PC-9 (cell line): ENCODE measurements around the gene LARGE1. TPM values are rescaled to one million over a fixed set of nuclear protein-coding genes. Genes with fewer than 3 reads are reported as not detected.

Experiments
- BruUV-seq: library from RNA; stranded (reverse); fragments of 400-500 nt; replicated peaks from 2 replicates; lab custom pipeline; 2021; lab: Mats Ljungman, UMichigan
- CTCF ChIA-PET: fragments of 300-600 bp; sonication (Branson Sonifier 250); formaldehyde crosslinking; loops from one replicate; lab custom pipeline; 2022; ENCODE audit warnings: antibody characterized with exemption; lab: Charles Lee
- POLR2A ChIA-PET: fragments of 300-600 bp; sonication (Branson Sonifier 250); formaldehyde crosslinking; loops from one replicate; lab custom pipeline; 2022; ENCODE audit warnings: antibody characterized with exemption; ENCODE audit not compliant: unreplicated experiment; lab: Charles Lee
- DNase-seq, 2 experiments: peaks; one replicate each; pipeline versions ENCODE4 v3.0.0 to v3.0.0-alpha.2; 2015 to 2022; ENCODE audit warnings: mixed read lengths in 1 of 2
- H2AFZ ChIP-seq: fragments of 200-600 bp; sonication (generic); 2 replicates; pipeline ENCODE4 v1.8.1; 2017; ENCODE audit warnings: antibody characterized with exemption
- H3F3A ChIP-seq: fragments of 200-600 bp; sonication (generic); 2 replicates; pipeline ENCODE4 v1.8.1; 2017; ENCODE audit warnings: antibody characterized with exemption, mild to moderate bottlenecking, low read depth; ENCODE audit not compliant: insufficient read depth
- H3K27ac ChIP-seq: fragments of 200-600 bp; sonication (generic); 2 replicates; pipeline ENCODE4 v1.6.1; 2016; ENCODE audit warnings: mixed run types
- H3K27me3 ChIP-seq: fragments of 200-600 bp; sonication (generic); 2 replicates; pipeline ENCODE4 v1.6.1; 2016; ENCODE audit warnings: low read depth, mixed run types; ENCODE audit not compliant: insufficient read depth
- H3K36me3 ChIP-seq: fragments of 200-600 bp; sonication (generic); 2 replicates; pipeline ENCODE4 v1.6.1; 2016; ENCODE audit warnings: low read depth, mixed run types
- H3K4me1 ChIP-seq: fragments of 200-600 bp; sonication (generic); replicated peaks from 2 replicates; pipeline ENCODE4 v1.6.1; 2016; ENCODE audit warnings: mixed run types; ENCODE audit not compliant: insufficient read depth
- H3K4me2 ChIP-seq: fragments of 200-600 bp; sonication (generic); 2 replicates; pipeline ENCODE4 v1.6.1; 2017; ENCODE audit warnings: mixed run types
- H3K4me3 ChIP-seq: fragments of 200-600 bp; sonication (generic); 2 replicates; pipeline ENCODE4 v1.6.1; 2016; ENCODE audit warnings: mixed run types
- H3K79me2 ChIP-seq: fragments of 200-600 bp; sonication (generic); 2 replicates; pipeline ENCODE4 v1.6.1; 2017; ENCODE audit warnings: low read depth, mixed run types
- H3K9me2 ChIP-seq: fragments of 200-600 bp; sonication (generic); 2 replicates; pipeline ENCODE4 v1.8.1; 2017; ENCODE audit warnings: mild to moderate bottlenecking; ENCODE audit not compliant: insufficient read depth
- H3K9me3 ChIP-seq: fragments of 200-600 bp; sonication (generic); 2 replicates; pipeline ENCODE4 v1.8.1; 2016; ENCODE audit warnings: low read depth; ENCODE audit not compliant: insufficient read depth
- H4K20me1 ChIP-seq: fragments of 200-600 bp; sonication (generic); 2 replicates; pipeline ENCODE4 v1.8.1; 2017; ENCODE audit not compliant: insufficient read depth
- CTCF ChIP-seq: fragments of 200-600 bp; sonication (generic); conservative IDR thresholded peaks from 2 replicates; pipeline ENCODE4 v1.6.1; 2017; ENCODE audit warnings: mixed run types, antibody characterized with exemption, mild to moderate bottlenecking, moderate library complexity
- EZH2 ChIP-seq: fragments of 200-600 bp; sonication (generic); IDR thresholded peaks from 2 replicates; pipeline ENCODE4 v1.8.0; 2017; ENCODE audit warnings: antibody characterized with exemption, low read depth
- intact Hi-C: fragments of 100-400 bp; cut with micrococcal nuclease; formaldehyde crosslinking; loops from one replicate; pipeline ENCODE4 v1.10.0; 2022; ENCODE audit not compliant: unreplicated experiment
- total RNA-seq: library from RNA; stranded (reverse); gene quantifications from 2 replicates; pipeline ENCODE4 v1.2.3, GENCODE V29; 2021

The LARGE1 gene
- total RNA-seq, 1 experiment from 2014 or later, result 12.5 TPM

- Histone ChIP-seq H3K36me3 (no peaks in the 10 kb centered on the region), H3K4me2 (peak overlapping the region; percentile 58), H3K9me2 (no peaks in the 10 kb centered on the region), H3K79me2 (no peaks in the 10 kb centered on the region), H3K4me1 (peaks cover 9% of the 10 kb centered on the region), H3K27me3 (no peaks in the 10 kb centered on the region), H4K20me1 (no peaks in the 10 kb centered on the region), H3K27ac (peak overlapping the region; percentile 45), H2AFZ (no peak overlapping the region), H3K9me3 (no peaks in the 10 kb centered on the region), H3K4me3 (no peak overlapping the region), H3F3A (0 out of 2 replicates have a peak, but pooled peaks cover 4% of the 10 kb centered on the region)
- intact Hi-C loops, result loop anchor here (10.0 kb wide), 1 partner anchor 171 kb away; no protein-coding TSS in a partner anchor
- BruUV-seq, result no TSS peak
- ChIA-PET POLR2A (interaction anchor here (0.7 kb wide), 1 partner anchor 250 kb away, joined by 4 read pairs; no protein-coding TSS in a partner anchor), CTCF (no interaction called here)
- peak in 1 of 2 experiments; percentile 8 for DNase-seq
- TF ChIP-seq EZH2, result no peak
- TF ChIP-seq CTCF, result no peak
These were observed 444.1 kb downstream of the LARGE1 start for GRCh38 chr22:33476206-33476605.

- Histone ChIP-seq H3K27ac (no peak overlapping the region), H3F3A (0 out of 2 replicates have a peak, but pooled peaks cover 4% of the 10 kb centered on the region), H3K4me2 (no peak overlapping the region), H3K9me3 (no peaks in the 10 kb centered on the region), H4K20me1 (no peaks in the 10 kb centered on the region), H3K4me1 (peaks cover 9% of the 10 kb centered on the region), H3K9me2 (no peaks in the 10 kb centered on the region), H3K27me3 (no peaks in the 10 kb centered on the region), H3K79me2 (no peaks in the 10 kb centered on the region), H3K36me3 (no peaks in the 10 kb centered on the region), H2AFZ (no peak overlapping the region), H3K4me3 (no peak overlapping the region)
- CTCF ChIA-PET, result no interaction called here
- TF ChIP-seq CTCF (no peak), EZH2 (no peak)
- no peak for DNase-seq
- no TSS peak for BruUV-seq
- POLR2A ChIA-PET, result no interaction called here
- intact Hi-C loops, result loop anchor here (10.0 kb wide), 1 partner anchor 170 kb away; no protein-coding TSS in a partner anchor
These were observed 445.7 kb downstream of the LARGE1 start for GRCh38 chr22:33474587-33474986.

GRCh38 chr22:33472462-33473344, 447.6 kb downstream of the LARGE1 start:
- DNase-seq, result no peak
- ChIA-PET CTCF (no interaction called here), POLR2A (no interaction called here)
- intact Hi-C loops, result loop anchor here (10.0 kb wide), 1 partner anchor 168 kb away; no protein-coding TSS in a partner anchor
- no peak for TF ChIP-seq CTCF
- TF ChIP-seq EZH2, result no peak
- Histone ChIP-seq H3K36me3 (no peaks in the 10 kb centered on the region), H3K27ac (no peak overlapping the region), H2AFZ (no peak overlapping the region), H3K9me3 (no peaks in the 10 kb centered on the region), H3K27me3 (no peaks in the 10 kb centered on the region), H3F3A (0 out of 2 replicates have a peak, but pooled peaks cover 4% of the 10 kb centered on the region), H3K79me2 (no peaks in the 10 kb centered on the region), H3K9me2 (no peaks in the 10 kb centered on the region), H3K4me2 (no peak overlapping the region), H3K4me1 (peaks cover 9% of the 10 kb centered on the region), H4K20me1 (no peaks in the 10 kb centered on the region), H3K4me3 (no peak overlapping the region)
- BruUV-seq, result no TSS peak
